T-helper 17 cell (primary cell): ENCODE results near the gene ZNF580. TPM values are rescaled to one million over a fixed set of nuclear protein-coding genes. Genes with fewer than 3 reads are reported as not detected.

ENCODE experiments used
- ATAC-seq: fragments of 150-1000 bp; cut with Tn5 transposase; 2 replicates; pipeline ENCODE4 v1.10.0; 2021; ENCODE audit warnings: mild to moderate bottlenecking, moderate library complexity
- DNase-seq, 3 donors: peaks; one replicate each; pipeline versions ENCODE4 v3.0.0 to v3.0.0-alpha.2; 2020 to 2021
- H3K9me3 ChIP-seq: one replicate; pipeline ENCODE4 v1.7.0; 2013; ENCODE audit warnings: low read length, mild to moderate bottlenecking; ENCODE audit not compliant: control insufficient read depth, poor library complexity, severe bottlenecking
- H3K27ac Mint-ChIP-seq: one replicate; pipeline ENCODE4 v1.8.0; 2022; ENCODE audit warnings: mild to moderate bottlenecking, moderate library complexity, mixed read lengths
- H3K27me3 Mint-ChIP-seq: one replicate; pipeline ENCODE4 v1.8.0; 2022; ENCODE audit warnings: mixed read lengths
- H3K36me3 Mint-ChIP-seq: one replicate; pipeline ENCODE4 v1.8.0; 2022; ENCODE audit warnings: low read depth, mixed read lengths
- H3K4me1 Mint-ChIP-seq: one replicate; pipeline ENCODE4 v1.8.0; 2022; ENCODE audit warnings: mild to moderate bottlenecking, mixed read lengths
- H3K4me3 Mint-ChIP-seq: one replicate; pipeline ENCODE4 v1.8.0; 2022; ENCODE audit warnings: mild to moderate bottlenecking, moderate library complexity, mixed read lengths
- total RNA-seq, 4 donors: library from RNA in 2 of 4; stranded (reverse) in 2 of 4; gene quantifications; one replicate each; pipeline ENCODE4 v1.2.3 and lab custom pipeline; 2022 to 2026

Gene ZNF580
- total RNA-seq, 2 donors from 2014 or later = 40.3 to 41.8 TPM

GRCh38 chr19:55613396-55613795, 27.4 kb upstream of the ZNF580 start:
- ATAC-seq (no peak), DNase-seq (no peak)
- H3K27me3 Mint-ChIP-seq = no peaks in the 10 kb centered on the region
- no peaks in the 10 kb centered on the region for H3K9me3 ChIP-seq
- no peak overlapping the region for H3K4me3 Mint-ChIP-seq
- H3K27ac Mint-ChIP-seq = no peak overlapping the region
- peaks cover 2% of the 10 kb centered on the region for H3K36me3 Mint-ChIP-seq
- peaks cover 23% of the 10 kb centered on the region for H3K4me1 Mint-ChIP-seq

GRCh38 chr19:55613930-55614710, 26.7 kb upstream of the ZNF580 start:
- Mint-ChIP-seq H3K27ac (no peak overlapping the region), H3K36me3 (peaks cover 2% of the 10 kb centered on the region), H3K4me3 (no peak overlapping the region), H3K4me1 (peaks cover 20% of the 10 kb centered on the region), H3K27me3 (no peaks in the 10 kb centered on the region)
- ATAC-seq (no peak), DNase-seq (no peak)
- H3K9me3 ChIP-seq = no peaks in the 10 kb centered on the region

GRCh38 chr19:55614711-55615542, 25.9 kb upstream of the ZNF580 start:
- Mint-ChIP-seq H3K27ac (no peak overlapping the region), H3K4me3 (no peak overlapping the region), H3K27me3 (no peaks in the 10 kb centered on the region), H3K4me1 (peaks cover 13% of the 10 kb centered on the region), H3K36me3 (peaks cover under 1% of the 10 kb centered on the region)
- ATAC-seq (no peak), DNase-seq (no peak)
- H3K9me3 ChIP-seq = no peaks in the 10 kb centered on the region

- H3K27ac Mint-ChIP-seq = no peak overlapping the region
- no peak for ATAC-seq
- H3K4me1 Mint-ChIP-seq = peaks cover 17% of the 10 kb centered on the region
- no peaks in the 10 kb centered on the region for H3K9me3 ChIP-seq
- H3K4me3 Mint-ChIP-seq = no peak overlapping the region
- DNase-seq = no peak
- no peaks in the 10 kb centered on the region for H3K27me3 Mint-ChIP-seq
- no peaks in the 10 kb centered on the region for H3K36me3 Mint-ChIP-seq
Observed at GRCh38 chr19:55615543-55616394, 25.0 kb upstream of the ZNF580 start.

- H3K9me3 ChIP-seq = no peaks in the 10 kb centered on the region
- Mint-ChIP-seq H3K27ac (no peak overlapping the region), H3K27me3 (no peaks in the 10 kb centered on the region), H3K4me1 (peaks cover 17% of the 10 kb centered on the region), H3K4me3 (no peak overlapping the region), H3K36me3 (no peaks in the 10 kb centered on the region)
- ATAC-seq (no peak), DNase-seq (no peak)
Observed at GRCh38 chr19:55616395-55616875, 24.4 kb upstream of the ZNF580 start.

GRCh38 chr19:55617426-55617825, 23.4 kb upstream of the ZNF580 start:
- no peaks in the 10 kb centered on the region for H3K9me3 ChIP-seq
- ATAC-seq (no peak), DNase-seq (no peak)
- no peaks in the 10 kb centered on the region for H3K27me3 Mint-ChIP-seq
- H3K4me1 Mint-ChIP-seq = peaks cover 11% of the 10 kb centered on the region
- no peak overlapping the region for H3K4me3 Mint-ChIP-seq
- no peaks in the 10 kb centered on the region for H3K36me3 Mint-ChIP-seq
- peak overlapping the region; percentile 51 for H3K27ac Mint-ChIP-seq

GRCh38 chr19:55618426-55618825, 22.4 kb upstream of the ZNF580 start:
- DNase-seq (no peak), ATAC-seq (no peak)
- Mint-ChIP-seq H3K27me3 (no peaks in the 10 kb centered on the region), H3K4me3 (no peak overlapping the region), H3K27ac (no peak overlapping the region), H3K36me3 (no peaks in the 10 kb centered on the region), H3K4me1 (peaks cover 7% of the 10 kb centered on the region)
- no peaks in the 10 kb centered on the region for H3K9me3 ChIP-seq

GRCh38 chr19:55619286-55619685, 21.5 kb upstream of the ZNF580 start:
- Mint-ChIP-seq H3K27ac (peak overlapping the region; percentile 11), H3K27me3 (no peaks in the 10 kb centered on the region), H3K4me3 (no peak overlapping the region), H3K4me1 (peaks cover 12% of the 10 kb centered on the region), H3K36me3 (no peaks in the 10 kb centered on the region)
- no peak for ATAC-seq
- H3K9me3 ChIP-seq = no peaks in the 10 kb centered on the region
- DNase-seq = no peak

GRCh38 chr19:55620410-55621204, 20.2 kb upstream of the ZNF580 start:
- no peaks in the 10 kb centered on the region for H3K36me3 Mint-ChIP-seq
- H3K27ac Mint-ChIP-seq = peak overlapping the region; percentile 11
- H3K4me3 Mint-ChIP-seq = no peak overlapping the region
- no peaks in the 10 kb centered on the region for H3K27me3 Mint-ChIP-seq
- H3K9me3 ChIP-seq = no peaks in the 10 kb centered on the region
- DNase-seq = no peak
- H3K4me1 Mint-ChIP-seq = peaks cover 19% of the 10 kb centered on the region
- no peak for ATAC-seq

GRCh38 chr19:55621205-55621672, 19.6 kb upstream of the ZNF580 start:
- ATAC-seq = no peak
- Mint-ChIP-seq H3K36me3 (no peaks in the 10 kb centered on the region), H3K27me3 (no peaks in the 10 kb centered on the region), H3K27ac (no peak overlapping the region), H3K4me1 (peaks cover 20% of the 10 kb centered on the region), H3K4me3 (no peak overlapping the region)
- DNase-seq = no peak
- no peaks in the 10 kb centered on the region for H3K9me3 ChIP-seq

GRCh38 chr19:55621673-55622231, 19.1 kb upstream of the ZNF580 start:
- no peaks in the 10 kb centered on the region for H3K27me3 Mint-ChIP-seq
- peaks cover 25% of the 10 kb centered on the region for H3K4me1 Mint-ChIP-seq
- no peaks in the 10 kb centered on the region for H3K36me3 Mint-ChIP-seq
- H3K27ac Mint-ChIP-seq = no peak overlapping the region
- no peaks in the 10 kb centered on the region for H3K9me3 ChIP-seq
- no peak overlapping the region for H3K4me3 Mint-ChIP-seq
- DNase-seq = no peak
- ATAC-seq = no peak
